NT2/D1 (cell line): ENCODE measurements around the gene AHCYL2.

ENCODE experiments used
- SUZ12 ChIP-seq: IDR thresholded peaks from 2 replicates; pipeline ENCODE4 v1.6.1; 2011; ENCODE audit not compliant: insufficient read length, insufficient read depth; ENCODE audit errors: extremely low read depth
- YY1 ChIP-seq: IDR thresholded peaks from 2 replicates; pipeline ENCODE4 v1.6.1; 2011; ENCODE audit not compliant: insufficient read length, insufficient read depth

- TF ChIP-seq SUZ12 (no peak), YY1 (no peak)
Observed at GRCh38 chr7:129228633-129229032, 3.8 kb downstream of the AHCYL2 start.
